ENCODE results near the gene ARHGEF9.
"Not testable (repeated sequence)": the region's sequence is repeated elsewhere in the genome, so short reads cannot be mapped to it uniquely, and the experiment has no call there.

Gene ARHGEF9

GRCh38 chrX:63784902-63785707 is at the start of gene ARHGEF9:
Gene ARHGEF9, minus strand, starts transcription at chrX:63785214. Its CDS starts 69 bp downstream, at chrX:63785145.
- Histone ChIP-seq H3K27ac (ENCODE audit: low read depth, low read length) (peak within 1 kb of the TSS; percentile 31), H3K36me3 (ENCODE audit: control insufficient read depth, insufficient read depth, low read length) (no peaks in the 10 kb centered on the region), H3K4me3 (ENCODE audit: low read depth, low read length) (peak within 1 kb of the TSS; percentile 64), H3K9ac (ENCODE audit: low read length) (peak within 1 kb of the TSS; percentile 81), H3K4me1 (ENCODE audit: control insufficient read depth, insufficient read depth, low read length) (peaks cover 11% of the 10 kb centered on the region; the same call in 1 of the 2 replicates), H3K27me3 (ENCODE audit: control insufficient read depth, insufficient read depth, low read length) (no peaks in the 10 kb centered on the region), H3K9me3 (ENCODE audit: control insufficient read depth, insufficient read depth, low read depth, low read length) (peaks cover 26% of the 10 kb centered on the region)

- H3K36me3 ChIP-seq (ENCODE audit: control insufficient read depth, insufficient read depth, low read length); H3K4me1 ChIP-seq (ENCODE audit: control insufficient read depth, insufficient read depth, low read length); H3K9ac ChIP-seq (ENCODE audit: low read length); H3K27me3 ChIP-seq (ENCODE audit: control insufficient read depth, insufficient read depth, low read length); H3K27ac ChIP-seq (ENCODE audit: low read depth, low read length); H3K4me3 ChIP-seq (ENCODE audit: low read depth, low read length): not testable (repeated sequence)
- H3K9me3 ChIP-seq (ENCODE audit: control insufficient read depth, insufficient read depth, low read depth, low read length): peaks cover 43% of the 10 kb centered on the region; the same call in 1 of the 2 replicates
Observed at GRCh38 chrX:63825446-63825845, 40.4 kb upstream of the ARHGEF9 start.

GRCh38 chrX:63818156-63818555 is 33.1 kb upstream of the ARHGEF9 start:
- no peaks in the 10 kb centered on the region for H3K36me3 ChIP-seq (ENCODE audit: control insufficient read depth, insufficient read depth, low read length)
- peaks cover 21% of the 10 kb centered on the region; the same call in 1 of the 2 replicates for H3K9me3 ChIP-seq (ENCODE audit: control insufficient read depth, insufficient read depth, low read depth, low read length)
- H3K4me3 ChIP-seq (ENCODE audit: low read depth, low read length): no peak overlapping the region
- no peak overlapping the region for H3K27ac ChIP-seq (ENCODE audit: low read depth, low read length)
- H3K9ac ChIP-seq (ENCODE audit: low read length): no peak overlapping the region
- no peaks in the 10 kb centered on the region for H3K27me3 ChIP-seq (ENCODE audit: control insufficient read depth, insufficient read depth, low read length)
- H3K4me1 ChIP-seq (ENCODE audit: control insufficient read depth, insufficient read depth, low read length): no peaks in the 10 kb centered on the region

- Histone ChIP-seq H3K36me3 (ENCODE audit: control insufficient read depth, insufficient read depth, low read length) (no peaks in the 10 kb centered on the region), H3K9me3 (ENCODE audit: control insufficient read depth, insufficient read depth, low read depth, low read length) (peaks cover 17% of the 10 kb centered on the region; the same call in 1 of the 2 replicates), H3K4me1 (ENCODE audit: control insufficient read depth, insufficient read depth, low read length) (no peaks in the 10 kb centered on the region), H3K27me3 (ENCODE audit: control insufficient read depth, insufficient read depth, low read length) (no peaks in the 10 kb centered on the region), H3K27ac (ENCODE audit: low read depth, low read length) (no peak overlapping the region), H3K4me3 (ENCODE audit: low read depth, low read length) (no peak overlapping the region), H3K9ac (ENCODE audit: low read length) (no peak overlapping the region)
Observed at GRCh38 chrX:63817696-63818095, 32.7 kb upstream of the ARHGEF9 start.

- Histone ChIP-seq H3K9ac (ENCODE audit: low read length) (no peak overlapping the region), H3K9me3 (ENCODE audit: control insufficient read depth, insufficient read depth, low read depth, low read length) (peaks cover 16% of the 10 kb centered on the region; the same call in 1 of the 2 replicates), H3K4me1 (ENCODE audit: control insufficient read depth, insufficient read depth, low read length) (no peaks in the 10 kb centered on the region), H3K27me3 (ENCODE audit: control insufficient read depth, insufficient read depth, low read length) (no peaks in the 10 kb centered on the region), H3K4me3 (ENCODE audit: low read depth, low read length) (no peak overlapping the region), H3K27ac (ENCODE audit: low read depth, low read length) (no peak overlapping the region), H3K36me3 (ENCODE audit: control insufficient read depth, insufficient read depth, low read length) (no peaks in the 10 kb centered on the region)
Observed at GRCh38 chrX:63812823-63813222, 27.8 kb upstream of the ARHGEF9 start.

- H3K4me3 ChIP-seq (ENCODE audit: low read depth, low read length): no peak overlapping the region
Observed at GRCh38 chrX:63810746-63811145, 25.7 kb upstream of the ARHGEF9 start.

GRCh38 chrX:63809173-63809572 is 24.2 kb upstream of the ARHGEF9 start:
- H3K27me3 ChIP-seq (ENCODE audit: control insufficient read depth, insufficient read depth, low read length): no peaks in the 10 kb centered on the region
- no peak overlapping the region for H3K27ac ChIP-seq (ENCODE audit: low read depth, low read length)
- H3K9me3 ChIP-seq (ENCODE audit: control insufficient read depth, insufficient read depth, low read depth, low read length): peaks cover 14% of the 10 kb centered on the region; the same call in 1 of the 2 replicates
- no peak overlapping the region for H3K9ac ChIP-seq (ENCODE audit: low read length)
- H3K4me1 ChIP-seq (ENCODE audit: control insufficient read depth, insufficient read depth, low read length): no peaks in the 10 kb centered on the region
- H3K4me3 ChIP-seq (ENCODE audit: low read depth, low read length): no peak overlapping the region
- H3K36me3 ChIP-seq (ENCODE audit: control insufficient read depth, insufficient read depth, low read length): no peaks in the 10 kb centered on the region

More at GRCh38 chrX:63810746-63811145, 25.7 kb upstream of the ARHGEF9 start:
- H3K9me3 ChIP-seq (ENCODE audit: control insufficient read depth, insufficient read depth, low read depth, low read length): peaks cover 15% of the 10 kb centered on the region; the same call in 1 of the 2 replicates
- H3K36me3 ChIP-seq (ENCODE audit: control insufficient read depth, insufficient read depth, low read length): no peaks in the 10 kb centered on the region
- no peaks in the 10 kb centered on the region for H3K4me1 ChIP-seq (ENCODE audit: control insufficient read depth, insufficient read depth, low read length)
- no peak overlapping the region for H3K27ac ChIP-seq (ENCODE audit: low read depth, low read length)
- H3K27me3 ChIP-seq (ENCODE audit: control insufficient read depth, insufficient read depth, low read length): no peaks in the 10 kb centered on the region
- no peak overlapping the region for H3K9ac ChIP-seq (ENCODE audit: low read length)

- not testable (repeated sequence) for H3K27me3 ChIP-seq (ENCODE audit: control insufficient read depth, insufficient read depth, low read length); H3K4me3 ChIP-seq (ENCODE audit: low read depth, low read length); H3K36me3 ChIP-seq (ENCODE audit: control insufficient read depth, insufficient read depth, low read length); H3K9ac ChIP-seq (ENCODE audit: low read length); H3K27ac ChIP-seq (ENCODE audit: low read depth, low read length); H3K4me1 ChIP-seq (ENCODE audit: control insufficient read depth, insufficient read depth, low read length)
- peaks cover 25% of the 10 kb centered on the region; the same call in 1 of the 2 replicates for H3K9me3 ChIP-seq (ENCODE audit: control insufficient read depth, insufficient read depth, low read depth, low read length)
Observed at GRCh38 chrX:63795406-63795805, 10.4 kb upstream of the ARHGEF9 start.

- no peak overlapping the region for H3K9ac ChIP-seq (ENCODE audit: low read length)
Observed at GRCh38 chrX:63785708-63786040, 660 bp upstream of the ARHGEF9 start.

GRCh38 chrX:63784346-63784901 is 590 bp downstream of the ARHGEF9 start:
- Histone ChIP-seq H3K36me3 (ENCODE audit: control insufficient read depth, insufficient read depth, low read length) (no peaks in the 10 kb centered on the region), H3K9ac (ENCODE audit: low read length) (peak overlapping the region; percentile 81), H3K9me3 (ENCODE audit: control insufficient read depth, insufficient read depth, low read depth, low read length) (peaks cover 32% of the 10 kb centered on the region), H3K4me3 (ENCODE audit: low read depth, low read length) (peak overlapping the region; percentile 64), H3K4me1 (ENCODE audit: control insufficient read depth, insufficient read depth, low read length) (peaks cover 11% of the 10 kb centered on the region; the same call in 1 of the 2 replicates), H3K27me3 (ENCODE audit: control insufficient read depth, insufficient read depth, low read length) (no peaks in the 10 kb centered on the region), H3K27ac (ENCODE audit: low read depth, low read length) (peak overlapping the region; percentile 31; the same call in 1 of the 2 replicates)

More at GRCh38 chrX:63785708-63786040, 660 bp upstream of the ARHGEF9 start:
- Histone ChIP-seq H3K36me3 (ENCODE audit: control insufficient read depth, insufficient read depth, low read length) (no peaks in the 10 kb centered on the region), H3K4me3 (ENCODE audit: low read depth, low read length) (peak overlapping the region; percentile 64), H3K4me1 (ENCODE audit: control insufficient read depth, insufficient read depth, low read length) (peaks cover 11% of the 10 kb centered on the region; the same call in 1 of the 2 replicates), H3K27ac (ENCODE audit: low read depth, low read length) (no peak overlapping the region), H3K9me3 (ENCODE audit: control insufficient read depth, insufficient read depth, low read depth, low read length) (peaks cover 20% of the 10 kb centered on the region; the same call in 1 of the 2 replicates), H3K27me3 (ENCODE audit: control insufficient read depth, insufficient read depth, low read length) (no peaks in the 10 kb centered on the region)

GRCh38 chrX:63782515-63782914 is 2.5 kb downstream of the ARHGEF9 start:
- Histone ChIP-seq H3K36me3 (ENCODE audit: control insufficient read depth, insufficient read depth, low read length) (no peaks in the 10 kb centered on the region), H3K9me3 (ENCODE audit: control insufficient read depth, insufficient read depth, low read depth, low read length) (peaks cover 46% of the 10 kb centered on the region), H3K9ac (ENCODE audit: low read length) (no peak overlapping the region), H3K27ac (ENCODE audit: low read depth, low read length) (no peak overlapping the region), H3K27me3 (ENCODE audit: control insufficient read depth, insufficient read depth, low read length) (no peaks in the 10 kb centered on the region), H3K4me1 (ENCODE audit: control insufficient read depth, insufficient read depth, low read length) (peaks cover 11% of the 10 kb centered on the region; the same call in 1 of the 2 replicates), H3K4me3 (ENCODE audit: low read depth, low read length) (no peak overlapping the region)
